ENCODE measurements around the gene ZBED4.

ZBED4 gene

GRCh38 chr22:49906799-49907290 is 53.2 kb downstream of the ZBED4 start:
- Histone ChIP-seq H3K4me1 (ENCODE audit: insufficient read depth, insufficient read length) (peaks cover 3% of the 10 kb centered on the region), H3K27me3 (ENCODE audit: insufficient read depth, insufficient read length) (no peaks in the 10 kb centered on the region), H3K9ac (ENCODE audit: insufficient read length, low read depth) (no peak overlapping the region), H3K4me3 (ENCODE audit: insufficient read length, low read depth) (no peak overlapping the region), H3K36me3 (ENCODE audit: insufficient read depth, insufficient read length, low read length) (peaks cover 75% of the 10 kb centered on the region), H3K9me3 (ENCODE audit: insufficient read depth, low read length) (peaks cover 5% of the 10 kb centered on the region; the same call in 1 of the 2 replicates)
- TF ChIP-seq SUZ12 (IDR thresholded peaks at IDR 0.05; ENCODE audit: extremely low read depth, insufficient read depth, insufficient read length) (no peak), YY1 (IDR thresholded peaks at IDR 0.05; ENCODE audit: insufficient read depth, insufficient read length) (no peak), ZNF274 (IDR thresholded peaks at IDR 0.05; ENCODE audit: low read depth, low read length) (no peak)
- DNase-seq (ENCODE audit: low read depth, low spot score) = no peak

- H3K9me3 ChIP-seq (ENCODE audit: insufficient read depth, low read length) = no peaks in the 10 kb centered on the region; the same call in 1 of the 2 replicates
- peaks cover 72% of the 10 kb centered on the region for H3K36me3 ChIP-seq (ENCODE audit: insufficient read depth, insufficient read length, low read length)
- no peak overlapping the region for H3K9ac ChIP-seq (ENCODE audit: insufficient read length, low read depth)
- no peaks in the 10 kb centered on the region for H3K27me3 ChIP-seq (ENCODE audit: insufficient read depth, insufficient read length)
- H3K4me1 ChIP-seq (ENCODE audit: insufficient read depth, insufficient read length) = peaks cover 3% of the 10 kb centered on the region
- DNase-seq (ENCODE audit: low read depth, low spot score) = no peak
- TF ChIP-seq YY1 (IDR thresholded peaks at IDR 0.05; ENCODE audit: insufficient read depth, insufficient read length) = no peak
- no peak for TF ChIP-seq ZNF274 (IDR thresholded peaks at IDR 0.05; ENCODE audit: low read depth, low read length)
- no peak for TF ChIP-seq SUZ12 (IDR thresholded peaks at IDR 0.05; ENCODE audit: extremely low read depth, insufficient read depth, insufficient read length)
- no peak overlapping the region for H3K4me3 ChIP-seq (ENCODE audit: insufficient read length, low read depth)
Observed at GRCh38 chr22:49907807-49908206, 54.2 kb downstream of the ZBED4 start.

- H3K9me3 ChIP-seq (ENCODE audit: insufficient read depth, low read length) = no peaks in the 10 kb centered on the region
- H3K9ac ChIP-seq (ENCODE audit: insufficient read length, low read depth) = no peak overlapping the region
- peaks cover 3% of the 10 kb centered on the region for H3K4me1 ChIP-seq (ENCODE audit: insufficient read depth, insufficient read length)
- peaks cover 70% of the 10 kb centered on the region for H3K36me3 ChIP-seq (ENCODE audit: insufficient read depth, insufficient read length, low read length)
- DNase-seq (ENCODE audit: low read depth, low spot score) = no peak
- no peak for TF ChIP-seq SUZ12 (IDR thresholded peaks at IDR 0.05; ENCODE audit: extremely low read depth, insufficient read depth, insufficient read length)
- no peak for TF ChIP-seq ZNF274 (IDR thresholded peaks at IDR 0.05; ENCODE audit: low read depth, low read length)
- no peak for TF ChIP-seq YY1 (IDR thresholded peaks at IDR 0.05; ENCODE audit: insufficient read depth, insufficient read length)
- H3K4me3 ChIP-seq (ENCODE audit: insufficient read length, low read depth) = no peak overlapping the region
- no peaks in the 10 kb centered on the region for H3K27me3 ChIP-seq (ENCODE audit: insufficient read depth, insufficient read length)
Observed at GRCh38 chr22:49909476-49910205, 56.0 kb downstream of the ZBED4 start.

- no peak for DNase-seq (ENCODE audit: low read depth, low spot score)
- H3K9me3 ChIP-seq (ENCODE audit: insufficient read depth, low read length) = no peaks in the 10 kb centered on the region
- H3K27me3 ChIP-seq (ENCODE audit: insufficient read depth, insufficient read length) = no peaks in the 10 kb centered on the region
- H3K4me1 ChIP-seq (ENCODE audit: insufficient read depth, insufficient read length) = peaks cover 3% of the 10 kb centered on the region
- peaks cover 65% of the 10 kb centered on the region for H3K36me3 ChIP-seq (ENCODE audit: insufficient read depth, insufficient read length, low read length)
- TF ChIP-seq ZNF274 (IDR thresholded peaks at IDR 0.05; ENCODE audit: low read depth, low read length) (no peak), YY1 (IDR thresholded peaks at IDR 0.05; ENCODE audit: insufficient read depth, insufficient read length) (no peak), SUZ12 (IDR thresholded peaks at IDR 0.05; ENCODE audit: extremely low read depth, insufficient read depth, insufficient read length) (no peak)
- no peak overlapping the region for H3K9ac ChIP-seq (ENCODE audit: insufficient read length, low read depth)
- H3K4me3 ChIP-seq (ENCODE audit: insufficient read length, low read depth) = no peak overlapping the region
Observed at GRCh38 chr22:49910229-49911155, 56.8 kb downstream of the ZBED4 start.

- no peaks in the 10 kb centered on the region for H3K9me3 ChIP-seq (ENCODE audit: insufficient read depth, low read length)
- peaks cover 55% of the 10 kb centered on the region for H3K36me3 ChIP-seq (ENCODE audit: insufficient read depth, insufficient read length, low read length)
- H3K4me3 ChIP-seq (ENCODE audit: insufficient read length, low read depth) = no peak overlapping the region
- DNase-seq (ENCODE audit: low read depth, low spot score) = no peak
- H3K4me1 ChIP-seq (ENCODE audit: insufficient read depth, insufficient read length) = peaks cover 6% of the 10 kb centered on the region
- no peaks in the 10 kb centered on the region for H3K27me3 ChIP-seq (ENCODE audit: insufficient read depth, insufficient read length)
- no peak for TF ChIP-seq YY1 (IDR thresholded peaks at IDR 0.05; ENCODE audit: insufficient read depth, insufficient read length)
- no peak for TF ChIP-seq ZNF274 (IDR thresholded peaks at IDR 0.05; ENCODE audit: low read depth, low read length)
- TF ChIP-seq SUZ12 (IDR thresholded peaks at IDR 0.05; ENCODE audit: extremely low read depth, insufficient read depth, insufficient read length) = no peak
- no peak overlapping the region for H3K9ac ChIP-seq (ENCODE audit: insufficient read length, low read depth)
Observed at GRCh38 chr22:49911881-49912625, 58.4 kb downstream of the ZBED4 start.

- Histone ChIP-seq H3K36me3 (ENCODE audit: insufficient read depth, insufficient read length, low read length) (peaks cover 46% of the 10 kb centered on the region), H3K9ac (ENCODE audit: insufficient read length, low read depth) (no peak overlapping the region), H3K4me3 (ENCODE audit: insufficient read length, low read depth) (no peak overlapping the region), H3K27me3 (ENCODE audit: insufficient read depth, insufficient read length) (no peaks in the 10 kb centered on the region), H3K9me3 (ENCODE audit: insufficient read depth, low read length) (no peaks in the 10 kb centered on the region), H3K4me1 (ENCODE audit: insufficient read depth, insufficient read length) (peaks cover 6% of the 10 kb centered on the region)
- TF ChIP-seq SUZ12 (IDR thresholded peaks at IDR 0.05; ENCODE audit: extremely low read depth, insufficient read depth, insufficient read length) = no peak
- no peak for TF ChIP-seq YY1 (IDR thresholded peaks at IDR 0.05; ENCODE audit: insufficient read depth, insufficient read length)
- TF ChIP-seq ZNF274 (IDR thresholded peaks at IDR 0.05; ENCODE audit: low read depth, low read length) = no peak
- DNase-seq (ENCODE audit: low read depth, low spot score) = no peak
Observed at GRCh38 chr22:49913026-49913425, 59.4 kb downstream of the ZBED4 start.
